GM18951 (cell line): ENCODE measurements around the gene SLC10A6.

Experiments used
- POLR2A ChIP-seq: IDR thresholded peaks from 4 replicates; pipeline ENCODE4 v1.6.1; 2011; ENCODE audit warnings: mild to moderate bottlenecking; ENCODE audit not compliant: insufficient read length, insufficient read depth; ENCODE audit errors: extremely low read depth
- in situ Hi-C: fragments of 300-500 bp; cut with MboI; formaldehyde crosslinking; loops from one replicate; pipeline ENCODE4 v1.12.0; 2022; ENCODE audit warnings: low sequenced_read_pairs, mixed read lengths, inconsistent platforms; ENCODE audit not compliant: unreplicated experiment

The SLC10A6 gene

DNA sequence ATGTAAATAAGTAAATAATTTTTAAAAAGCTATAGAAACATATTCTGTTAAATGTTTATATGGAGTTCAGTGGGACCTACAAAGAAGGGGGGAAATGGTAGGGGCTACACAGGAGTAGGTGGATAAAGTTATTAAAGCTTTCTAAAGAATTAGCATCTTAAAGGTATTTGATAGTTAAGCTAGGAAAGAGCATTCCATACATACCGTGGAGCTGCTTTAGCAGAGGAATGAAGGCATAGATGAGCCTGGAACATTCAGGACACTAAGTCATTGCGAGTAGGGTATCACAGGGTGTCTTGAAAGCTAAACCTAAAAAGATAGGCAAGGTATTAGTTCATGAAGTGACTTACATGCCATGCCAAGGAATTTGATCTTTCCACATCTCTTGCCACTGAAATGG is 60.4 kb downstream of the SLC10A6 start:
- no peak for TF ChIP-seq POLR2A
- in situ Hi-C loops = no loop called here

DNA sequence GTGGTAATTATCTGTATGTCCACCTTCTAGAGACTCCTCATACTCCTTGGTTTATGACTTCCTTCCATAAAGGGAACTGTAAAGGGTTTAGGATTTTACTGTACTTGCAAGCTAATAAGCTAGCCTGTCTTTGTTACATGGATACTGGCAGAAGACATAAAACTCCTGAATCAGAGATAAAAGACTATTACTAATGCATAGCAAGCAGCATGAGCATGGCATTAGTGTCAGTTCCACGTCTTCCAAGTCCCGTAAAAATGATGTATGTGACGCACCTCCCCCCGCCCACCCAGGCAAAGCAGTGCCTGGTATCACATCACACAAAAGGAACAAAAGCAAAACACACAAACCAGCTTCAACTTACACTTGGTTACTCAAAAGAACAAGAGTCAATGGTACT is 71.0 kb downstream of the SLC10A6 start:
- TF ChIP-seq POLR2A = no peak
- in situ Hi-C loops = no loop called here

DNA sequence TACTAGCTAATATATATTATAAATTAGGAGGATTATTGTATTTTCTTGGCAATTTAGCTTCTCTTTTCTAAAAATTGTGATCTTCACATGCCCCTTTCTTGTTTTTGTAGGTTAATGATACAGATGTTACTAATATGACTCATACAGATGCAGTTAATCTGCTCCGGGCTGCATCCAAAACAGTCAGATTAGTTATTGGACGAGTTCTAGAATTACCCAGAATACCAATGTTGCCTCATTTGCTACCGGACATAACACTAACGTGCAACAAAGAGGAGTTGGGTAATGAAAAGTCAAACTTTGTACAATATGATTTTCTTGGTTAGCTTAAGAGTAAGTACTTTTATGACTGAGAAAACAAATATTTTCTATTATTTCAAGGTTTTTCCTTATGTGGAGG is 74.1 kb downstream of the SLC10A6 start:
- in situ Hi-C loops = no loop called here
- TF ChIP-seq POLR2A = no peak
